Peyer's patch (tissue), 4 donors: ENCODE measurements around the gene KLHL10.

Source experiments
- CTCF ChIP-seq, 6 experiments: fragments of 450-650 bp in 4 of 6; fragments of 200-600 bp in 2 of 6; sonication (generic) in 1 of 6; IDR thresholded peaks; one replicate each; pipeline ENCODE4 v1.5.1; 2017 to 2019; ENCODE audit warnings: antibody characterized with exemption in 6 of 6, mild to moderate bottlenecking in 3 of 6, moderate library complexity in 1 of 6
- POLR2A ChIP-seq, 2 donors: fragments of 450-650 bp; IDR thresholded peaks; one replicate each; pipeline ENCODE4 v1.5.1; 2017; ENCODE audit warnings: antibody characterized with exemption in 2 of 2, mild to moderate bottlenecking in 2 of 2, moderate library complexity in 2 of 2

GRCh38 chr17:41800601-41801373 lies 36.8 kb upstream of the KLHL10 start:
- TF ChIP-seq CTCF (IDR thresholded peaks at IDR 0.05) (peak in 1 of 6 experiments; percentile 18), POLR2A (IDR thresholded peaks at IDR 0.05) (peak in 1 of 2 donors; percentile 37)
